Transverse colon (tissue), 4 donors: Measurements from ENCODE around the gene FNIP2. TPM values are rescaled to one million over a fixed set of nuclear protein-coding genes. Genes with fewer than 3 reads are reported as not detected.
"Not testable (repeated sequence)": the region's sequence is repeated elsewhere in the genome, so short reads cannot be mapped to it uniquely, and the experiment has no call there.

Source experiments
- DNase-seq: peaks from one replicate; pipeline ENCODE4 v3.0.0-alpha.2; 2019
- H3K27ac ChIP-seq, 4 donors: fragments of 200-600 bp; sonication (generic); 2 replicates each; pipeline ENCODE4 v1.5.1; 2016 to 2018; ENCODE audit warnings: inconsistent platforms in 4 of 4
- H3K27me3 ChIP-seq: fragments of 200-600 bp; sonication (generic); 2 replicates; pipeline ENCODE4 v1.5.1; 2017; ENCODE audit warnings: inconsistent platforms
- H3K36me3 ChIP-seq, 4 donors: fragments of 200-600 bp; sonication (generic); 2 replicates each; pipeline ENCODE4 v1.5.1; 2017 to 2019; ENCODE audit warnings: inconsistent platforms in 4 of 4
- H3K4me1 ChIP-seq, 4 donors: fragments of 200-600 bp; sonication (generic); 2 replicates each; pipeline ENCODE4 v1.5.1; 2017 to 2020; ENCODE audit warnings: inconsistent platforms in 4 of 4
- H3K4me3 ChIP-seq, 4 donors: fragments of 200-600 bp; sonication (generic); 1 replicate in 1 of 4; 2 replicates in 3 of 4; pipeline versions ENCODE4 v1.5.1 to v1.6.1; 2017 to 2019; ENCODE audit warnings: inconsistent platforms in 4 of 4
- H3K9me3 ChIP-seq, 2 donors: fragments of 200-600 bp; sonication (generic); 2 replicates each; pipeline ENCODE4 v1.5.1; 2017 to 2019; ENCODE audit warnings: inconsistent platforms in 2 of 2
- CTCF ChIP-seq, 5 experiments: fragments of 200-600 bp in 3 of 5; fragments of 450-650 bp in 2 of 5; sonication (generic) in 3 of 5; IDR thresholded peaks; 1 replicate in 2 of 5; 2 replicates in 3 of 5; pipeline ENCODE4 v1.5.1; 2016 to 2017; ENCODE audit warnings: antibody characterized with exemption in 5 of 5, inconsistent platforms in 3 of 5, mild to moderate bottlenecking in 2 of 5, moderate library complexity in 1 of 5
- EP300 ChIP-seq: sonication (generic); formaldehyde crosslinking; IDR thresholded peaks from one replicate; pipeline ENCODE4 v1.6.1; 2017; ENCODE audit warnings: antibody characterized with exemption, low read depth
- POLR2A ChIP-seq: fragments of 450-650 bp; IDR thresholded peaks from one replicate; pipeline ENCODE4 v1.6.1; 2016; ENCODE audit warnings: antibody characterized with exemption, mild to moderate bottlenecking, moderate library complexity
- POLR2AphosphoS5 ChIP-seq, 3 donors: sonication (generic); formaldehyde crosslinking; IDR thresholded peaks; one replicate each; pipeline ENCODE4 v1.6.1; 2016; ENCODE audit warnings: antibody characterized with exemption in 3 of 3
- WGBS, 2 donors: methylation state at CpG; one replicate each; pipeline ENCODE4 v1.1.5; 2018; ENCODE audit warnings: low coverage in 1 of 2; 5-methylcytosine and 5-hydroxymethylcytosine counted together
- in situ Hi-C, 4 donors: fragments of 200-750 bp; cut with MboI; loops; one replicate each; pipeline versions ENCODE4 v1.15.0 to v1.15.1; 2017; ENCODE audit warnings: low sequenced_read_pairs in 3 of 4, low pct_ligation_motif_present in 1 of 4, low pct_unique_long_range_greater_than_20kb in 1 of 4
- intact Hi-C: fragments of 100-400 bp; cut with DNase I; formaldehyde crosslinking; loops from one replicate; pipeline ENCODE4 v1.15.1; 2023; ENCODE audit warnings: low total_unique reads
- total RNA-seq, 4 donors: library from RNA; depleted of rRNA; stranded (reverse); fragments of >200 nt; gene quantifications; one replicate each; pipeline ENCODE4 v1.1.0, GENCODE V29; 2016

The FNIP2 gene
- total RNA-seq, 4 donors from 2014 or later: 47.2 to 105 (median 64.0) TPM

- Histone ChIP-seq H3K27ac (peak overlapping the region; percentile 76 to 84 (median 80)), H3K4me3 (no peak overlapping the region), H3K9me3 (no peaks in the 10 kb centered on the region), H3K36me3 (peaks cover 0 to 10% (median 5%) of the 10 kb centered on the region in 4 donors), H3K27me3 (no peaks in the 10 kb centered on the region), H3K4me1 (peaks cover 30 to 81% (median 55%) of the 10 kb centered on the region in 4 donors)
- in situ Hi-C loops (no loop called here), intact Hi-C loops (no loop called here)
- 35 to 44% methylated on average over 5 of the region's 5 CpGs for WGBS, 2 donors
- no peak for DNase-seq
- TF ChIP-seq POLR2A (no peak), EP300 (no peak), POLR2AphosphoS5 (IDR thresholded peaks at IDR 0.05) (no peak), CTCF (IDR thresholded peaks at IDR 0.05) (no peak)
Measured at GRCh38 chr4:158827543-158827981, 58.7 kb downstream of the FNIP2 start.

GRCh38 chr4:158828151-158828550 lies 59.3 kb downstream of the FNIP2 start:
- WGBS, 2 donors: 70 to 75% methylated on average over 5 to 8 of the region's 8 CpGs
- DNase-seq, intact Hi-C loops, H3K27me3 ChIP-seq, H3K9me3 ChIP-seq, in situ Hi-C loops, H3K4me3 ChIP-seq: not testable (repeated sequence)
- H3K27ac ChIP-seq: peak overlapping the region; percentile 76 to 84 (median 80)
- peaks cover 30 to 76% (median 55%) of the 10 kb centered on the region in 4 donors for H3K4me1 ChIP-seq
- H3K36me3 ChIP-seq: peaks cover 0 to 11% (median 7%) of the 10 kb centered on the region in 4 donors

GRCh38 chr4:158829254-158829653 lies 60.4 kb downstream of the FNIP2 start:
- WGBS, 2 donors: 27 to 60% methylated on average over 2 of the region's 2 CpGs
- no peaks in the 10 kb centered on the region for H3K9me3 ChIP-seq
- peaks cover 0 to 20% (median 7%) of the 10 kb centered on the region in 4 donors for H3K36me3 ChIP-seq
- peaks cover 29 to 65% (median 45%) of the 10 kb centered on the region in 4 donors for H3K4me1 ChIP-seq
- DNase-seq: no peak
- in situ Hi-C loops: no loop called here
- H3K27ac ChIP-seq: peak overlapping the region; percentile 76 to 84 (median 80)
- intact Hi-C loops: no loop called here
- no peak overlapping the region for H3K4me3 ChIP-seq
- H3K27me3 ChIP-seq: no peaks in the 10 kb centered on the region
- TF ChIP-seq POLR2AphosphoS5 (IDR thresholded peaks at IDR 0.05): no peak
- TF ChIP-seq POLR2A: no peak
- TF ChIP-seq CTCF (IDR thresholded peaks at IDR 0.05): no peak
- no peak for TF ChIP-seq EP300

- 34 to 63% methylated on average over 3 to 5 of the region's 5 CpGs for WGBS, 2 donors
- Histone ChIP-seq H3K4me1 (peaks cover 0 to 41% (median 12%) of the 10 kb centered on the region in 4 donors), H3K27me3 (no peaks in the 10 kb centered on the region), H3K9me3 (no peaks in the 10 kb centered on the region), H3K36me3 (peaks cover 0 to 26% (median 7%) of the 10 kb centered on the region in 4 donors), H3K4me3 (no peak overlapping the region), H3K27ac (no peak overlapping the region)
- no peak for DNase-seq
- TF ChIP-seq CTCF (IDR thresholded peaks at IDR 0.05): no peak
- TF ChIP-seq POLR2AphosphoS5 (IDR thresholded peaks at IDR 0.05): no peak
- TF ChIP-seq POLR2A: no peak
- no peak for TF ChIP-seq EP300
- intact Hi-C loops (no loop called here), in situ Hi-C loops (no loop called here)
Measured at GRCh38 chr4:158833602-158834001, 64.8 kb downstream of the FNIP2 start.
